NCI-H774 (cell line): ENCODE data around the gene HNRNPF.
A peak's percentile ranks its signal among the peaks of the same experiment; 100 is the strongest.

Experiments
- DNase-seq: peaks from one replicate; lab custom pipeline; 2025; lab: John Stamatoyannopoulos, UW

The HNRNPF gene

DNA sequence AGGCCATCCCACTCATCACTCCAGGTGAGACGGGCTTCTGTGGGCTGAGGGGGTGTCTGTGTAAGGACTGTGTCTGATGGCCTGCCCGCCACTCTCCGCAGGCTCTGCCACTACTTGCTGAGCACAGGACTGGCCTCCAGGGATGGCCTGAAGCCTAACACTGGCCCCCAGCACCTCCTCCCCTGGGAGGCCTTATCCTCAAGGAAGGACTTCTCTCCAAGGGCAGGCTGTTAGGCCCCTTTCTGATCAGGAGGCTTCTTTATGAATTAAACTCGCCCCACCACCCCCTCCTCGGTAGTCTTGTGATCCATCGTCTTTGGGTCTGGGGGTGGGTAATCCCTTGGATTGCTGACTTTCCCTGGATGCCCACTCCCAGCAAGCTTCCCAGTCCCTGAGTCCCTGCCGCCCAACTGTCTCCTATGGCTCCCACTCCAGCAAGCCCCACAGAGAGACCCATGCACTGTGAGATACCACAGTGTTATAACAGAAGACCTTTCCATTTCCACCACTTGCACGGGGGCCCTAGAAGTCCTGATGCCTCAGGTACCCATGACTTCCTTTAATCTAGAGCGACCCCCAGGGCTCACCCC is 32.8 kb downstream of the HNRNPF start:
- DNase-seq: no peak

DNA sequence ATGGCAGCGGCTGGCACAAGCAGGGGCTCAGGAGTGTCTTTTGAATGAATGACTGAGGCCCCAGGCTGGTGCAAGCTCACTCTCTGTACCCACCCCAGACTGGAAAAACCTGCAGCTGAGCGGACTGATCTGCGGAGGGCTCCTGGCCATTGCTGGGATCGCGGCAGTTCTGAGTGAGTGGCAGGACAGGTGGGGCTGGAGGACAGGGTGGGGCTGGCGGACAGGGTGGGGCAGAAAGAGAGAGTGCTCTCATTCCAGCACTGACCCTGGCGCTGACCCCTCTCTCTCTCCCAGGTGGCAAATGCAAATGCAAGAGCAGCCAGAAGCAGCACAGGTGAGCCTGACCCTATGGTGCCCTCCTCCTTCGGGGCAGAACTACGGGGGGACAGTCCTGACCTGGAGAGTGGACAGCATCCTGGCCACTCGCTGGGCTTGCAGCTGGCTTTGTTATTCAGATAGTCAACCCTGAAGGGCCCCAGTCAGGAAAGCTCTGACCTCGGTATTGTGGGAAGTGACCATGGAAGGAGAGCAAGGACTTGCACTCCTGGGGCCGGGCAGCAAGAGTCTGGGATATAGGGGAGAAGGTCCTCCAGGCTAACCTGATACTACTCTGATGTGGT is 33.5 kb downstream of the HNRNPF start:
- DNase-seq: no peak

DNA sequence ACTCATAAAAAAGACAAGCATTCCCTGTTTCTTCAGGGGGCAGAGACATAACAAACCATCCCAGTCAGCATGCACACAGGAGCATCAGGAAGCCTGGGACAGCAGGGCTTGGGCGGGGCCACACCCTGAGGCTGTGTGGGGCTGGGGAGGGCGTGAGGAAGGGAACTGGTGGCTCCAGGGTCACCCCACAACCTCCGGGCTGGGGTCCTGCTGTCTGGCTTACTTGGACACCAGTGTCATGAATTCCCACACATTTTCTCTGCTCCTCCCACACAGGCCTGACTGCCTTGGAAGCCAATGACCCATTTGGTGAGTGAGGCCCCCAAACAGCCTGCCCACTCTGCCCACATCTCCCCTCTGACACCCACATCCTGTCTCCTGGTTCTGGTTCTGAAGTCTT is 34.8 kb downstream of the HNRNPF start:
- DNase-seq: no peak

GRCh38 chr10:43373461-43373860 is 35.5 kb downstream of the HNRNPF start:
- DNase-seq: no peak

- DNase-seq: no peak
Observed at GRCh38 chr10:43372765-43373361, 36.1 kb downstream of the HNRNPF start.

DNA sequence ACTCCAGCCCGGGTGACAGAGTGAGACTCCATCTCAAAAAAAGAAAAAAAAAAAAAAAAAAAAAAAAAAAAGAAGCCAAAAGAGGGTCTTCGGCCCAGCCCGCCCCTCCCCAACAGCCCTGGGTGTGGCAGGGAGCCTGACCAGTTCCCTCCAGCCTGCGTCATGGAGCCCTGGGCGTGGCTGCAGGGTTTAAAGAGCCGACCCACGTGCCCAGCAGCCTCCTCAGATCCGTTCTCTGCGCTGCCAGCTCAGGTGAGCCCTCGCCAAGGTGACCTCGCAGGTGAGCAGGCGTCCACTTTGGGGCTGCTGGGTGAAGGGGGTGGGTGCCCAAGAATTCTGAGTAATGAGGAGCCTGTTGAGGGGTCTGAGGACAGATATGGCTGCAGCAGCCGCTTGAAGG is 37.6 kb downstream of the HNRNPF start, which contains the start of gene FXYD4:
TSS of gene FXYD4 (plus strand) at position 219 of the 400 bp plus-strand sequence. CDS start 2,111 bp downstream, outside the sequence.
- no peak for DNase-seq

DNA sequence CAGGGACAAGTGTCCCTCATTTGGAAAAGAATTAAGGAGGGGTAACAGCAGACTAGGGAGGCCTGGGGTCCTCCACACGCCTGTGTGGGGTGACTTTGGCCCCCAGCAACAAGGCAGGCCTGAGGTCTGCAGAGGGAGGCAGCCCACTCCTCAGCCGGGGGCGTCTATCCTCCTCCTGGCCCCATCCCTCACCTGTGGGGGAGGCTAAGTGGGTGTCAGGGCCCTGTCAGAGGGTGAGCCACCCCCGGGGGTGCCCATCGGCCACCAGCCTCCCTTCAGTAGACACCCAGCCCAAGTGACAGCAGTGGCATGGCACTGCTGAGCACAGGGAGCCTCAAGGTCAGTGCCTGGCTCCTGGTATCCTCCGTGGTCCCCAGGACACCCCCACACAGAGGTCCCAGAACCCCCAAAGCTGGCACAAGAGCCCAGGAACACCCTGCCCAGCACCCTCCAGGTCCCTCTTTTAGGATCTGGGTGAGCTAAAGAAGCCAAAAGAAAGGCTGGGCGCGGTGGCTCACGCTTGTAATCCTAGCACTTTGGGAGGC is 38.2 kb downstream of the HNRNPF start:
- no peak for DNase-seq

DNA sequence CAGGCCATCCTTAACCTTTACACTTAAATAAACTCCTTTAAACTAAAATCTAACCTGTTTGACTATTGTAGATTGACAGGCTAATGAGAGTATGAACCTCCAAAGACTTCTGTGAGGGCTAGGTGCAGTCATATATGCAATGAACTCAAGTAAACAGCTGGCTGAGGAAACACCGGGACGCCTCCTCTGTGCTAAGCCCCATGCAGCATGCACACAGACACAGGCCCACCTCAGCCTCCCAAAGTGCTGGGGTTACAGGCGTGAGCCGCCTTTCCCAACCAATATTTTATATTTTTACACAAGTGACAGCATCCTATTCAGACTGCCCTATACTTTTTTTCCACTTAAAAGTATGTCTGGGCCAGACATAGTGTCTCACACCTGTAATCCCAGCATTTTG is 39.1 kb downstream of the HNRNPF start:
- DNase-seq: no peak

- DNase-seq: no peak
Observed at GRCh38 chr10:43365001-43365400, 44.0 kb downstream of the HNRNPF start.

GRCh38 chr10:43362191-43362839 is 46.7 kb downstream of the HNRNPF start:
- peak; percentile 94 for DNase-seq

DNA sequence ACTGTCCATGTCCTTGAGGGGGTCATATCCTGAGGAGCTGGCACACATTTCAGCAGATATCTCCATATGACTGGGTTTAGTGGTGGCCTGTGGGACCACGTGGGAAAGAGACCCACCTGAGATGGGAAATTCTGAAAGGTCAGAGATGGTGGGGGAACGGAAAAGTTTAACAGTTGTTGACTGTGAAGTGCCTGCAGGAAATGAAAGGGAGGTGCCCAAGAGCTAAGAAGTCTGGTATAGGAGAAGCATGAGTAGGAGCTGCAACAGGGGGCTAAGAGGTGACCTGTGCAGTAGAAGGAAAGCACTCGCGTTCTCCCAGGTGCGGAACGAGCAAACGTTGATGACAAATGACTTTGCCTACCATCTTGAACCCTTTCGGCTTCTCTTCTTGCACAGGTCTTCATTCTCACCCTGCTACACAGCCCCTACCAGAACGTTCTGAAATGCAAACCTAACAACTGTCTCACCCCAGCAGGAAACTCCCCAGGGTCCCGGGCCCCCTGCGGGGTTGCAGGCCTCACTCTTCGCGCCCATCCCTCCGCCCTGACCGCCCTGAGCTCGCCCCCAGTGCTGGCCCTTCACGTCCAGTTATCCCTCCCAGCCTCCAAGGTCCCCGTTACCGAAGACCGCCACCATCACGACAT is 47.3 kb downstream of the HNRNPF start:
- no peak for DNase-seq

GRCh38 chr10:43360086-43360485 is 48.9 kb downstream of the HNRNPF start:
- no peak for DNase-seq

DNA sequence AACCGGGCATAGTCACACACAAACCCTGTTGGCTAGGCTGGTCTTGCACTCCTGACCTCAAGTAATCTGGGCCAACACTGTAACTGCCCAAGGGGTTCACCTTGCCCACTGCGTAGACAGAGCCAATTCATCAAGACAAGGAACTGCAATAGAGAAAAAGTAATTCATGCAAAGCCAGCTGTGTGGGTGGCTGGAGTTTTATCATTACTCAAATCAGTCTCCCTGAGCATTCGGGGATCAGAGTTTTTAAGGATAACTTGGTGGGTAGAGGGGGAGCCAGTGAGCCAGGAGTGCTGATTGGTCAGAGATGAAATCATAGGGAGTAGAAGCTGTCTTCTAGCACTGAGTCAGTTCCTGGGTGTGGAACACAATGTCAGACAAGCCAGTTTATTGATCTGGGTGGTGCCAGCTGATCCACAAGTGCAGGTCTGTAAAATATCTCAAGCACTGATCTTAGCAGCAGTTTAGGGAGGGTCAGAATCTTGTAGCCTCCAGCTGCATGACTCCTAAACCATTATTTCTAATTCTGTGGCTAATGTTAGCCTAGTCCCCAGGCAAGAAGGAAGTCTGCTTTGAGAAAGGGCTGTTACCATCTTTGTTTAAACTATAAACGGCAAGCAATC is 53.1 kb downstream of the HNRNPF start:
- no peak for DNase-seq

GRCh38 chr10:43354879-43355380 is 54.1 kb downstream of the HNRNPF start:
- no peak for DNase-seq

DNA sequence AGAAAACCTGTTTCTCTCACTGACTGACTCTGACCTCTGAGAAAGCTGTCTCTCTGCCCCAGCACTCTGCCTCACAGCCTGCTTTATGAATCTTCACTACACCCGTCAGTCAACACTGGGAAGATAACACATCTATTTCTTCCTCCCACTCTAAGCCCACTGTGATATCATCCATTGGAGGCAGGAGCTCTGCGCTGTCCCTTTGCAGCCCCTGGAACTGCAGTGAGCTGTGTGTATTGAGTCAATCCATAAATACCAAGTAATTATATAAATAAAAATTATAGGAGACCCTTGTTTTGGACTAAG is 54.7 kb downstream of the HNRNPF start:
- DNase-seq: no peak

GRCh38 chr10:43353495-43354329 is 55.3 kb downstream of the HNRNPF start:
- peak; percentile 53 for DNase-seq

DNA sequence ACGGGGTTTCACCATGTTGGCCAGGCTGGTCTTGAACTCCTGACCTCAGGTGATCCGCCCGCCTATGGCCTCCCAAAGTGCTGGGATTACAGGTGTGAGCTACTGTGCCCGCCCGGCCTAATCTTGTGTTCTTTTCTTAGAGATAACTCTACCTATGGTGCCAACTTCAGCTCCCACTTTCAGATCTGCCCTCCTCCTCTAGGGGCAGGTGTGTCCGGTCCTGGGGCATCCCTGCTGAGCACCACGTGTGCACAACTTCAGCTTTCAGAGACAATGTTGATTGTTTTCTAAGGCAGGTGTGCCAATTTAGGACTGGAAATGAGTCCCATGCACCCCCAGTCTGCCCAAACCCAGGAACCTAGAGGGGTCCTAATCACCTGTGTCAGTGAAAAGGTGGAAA is 56.0 kb downstream of the HNRNPF start:
- peak; percentile 52 for DNase-seq

GRCh38 chr10:43351301-43351700 is 57.7 kb downstream of the HNRNPF start:
- DNase-seq: no peak

DNA sequence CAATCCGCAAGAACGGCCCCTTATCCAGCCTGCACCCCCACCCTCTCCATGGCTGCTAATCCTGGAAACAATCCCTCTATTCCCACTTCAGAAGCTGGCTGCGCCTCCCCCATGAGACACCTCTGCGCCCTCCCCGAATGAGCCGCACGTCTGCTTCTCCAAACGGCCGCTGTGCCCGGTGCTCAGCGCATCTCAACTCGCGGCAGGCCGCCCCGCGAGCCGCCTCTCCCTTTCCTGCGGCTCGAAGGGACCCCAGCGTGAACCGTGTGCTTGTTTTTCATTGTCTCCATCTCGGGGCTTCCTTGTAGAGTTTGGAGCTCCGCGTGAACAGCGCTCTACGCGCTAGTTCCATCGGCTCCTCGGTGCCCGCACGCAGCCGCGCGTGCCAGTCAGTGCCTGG is 58.3 kb downstream of the HNRNPF start:
- no peak for DNase-seq

DNA sequence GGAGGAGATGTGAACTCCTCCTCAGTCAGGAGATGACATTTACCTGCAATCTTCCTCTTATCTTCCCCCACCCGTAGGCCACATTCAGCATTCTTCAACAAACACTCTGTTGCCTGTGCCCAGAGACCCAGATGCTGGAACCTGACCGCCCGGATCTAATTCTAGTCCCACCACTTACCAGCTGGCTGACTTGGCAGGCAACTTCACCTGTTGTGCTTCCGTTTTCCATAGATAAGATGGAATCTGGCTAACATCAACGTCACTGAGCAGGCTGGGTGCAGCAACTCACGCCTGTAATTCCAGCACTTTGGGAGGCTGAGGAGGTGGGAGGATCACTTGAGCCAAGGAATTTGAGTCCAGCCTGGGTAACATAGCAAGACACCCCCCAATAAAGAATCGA is 58.8 kb downstream of the HNRNPF start:
- DNase-seq: no peak
